Neural cell (in vitro differentiated cells): Measurements from ENCODE around the gene CACNA1E. TPM values are rescaled to one million over a fixed set of nuclear protein-coding genes. Genes with fewer than 3 reads are reported as not detected.

Source experiments
- H2AFZ ChIP-seq: fragments of 200-600, 300-800 bp; sonication (generic), shearing (Covaris generic); 2 replicates; pipeline ENCODE4 v1.6.0; 2014; ENCODE audit warnings: low read depth, mild to moderate bottlenecking, antibody characterized with exemption, low read length, moderate library complexity
- H3F3A ChIP-seq: fragments of 200-600 bp; shearing (Covaris generic); 2 replicates; pipeline ENCODE4 v1.6.1; 2016; ENCODE audit warnings: mild to moderate bottlenecking, moderate library complexity, mixed read lengths, antibody characterized with exemption, low read length; ENCODE audit not compliant: insufficient read depth, poor library complexity, severe bottlenecking
- H3K27ac ChIP-seq: fragments of 200-600, 300-800 bp; sonication (generic), shearing (Covaris generic); 2 replicates; pipeline ENCODE4 v1.5.1; 2014; ENCODE audit warnings: mild to moderate bottlenecking, low read length, moderate library complexity
- H3K27me3 ChIP-seq: fragments of 300-800, 200-600 bp; sonication (generic), shearing (Covaris generic); 2 replicates; pipeline ENCODE4 v1.6.0; 2014; ENCODE audit warnings: mild to moderate bottlenecking, low read depth, low read length, moderate library complexity; ENCODE audit not compliant: insufficient read depth
- H3K36me3 ChIP-seq: fragments of 300-800, 200-600 bp; sonication (generic), shearing (Covaris generic); 2 replicates; pipeline ENCODE4 v1.5.1; 2014; ENCODE audit warnings: mild to moderate bottlenecking, antibody characterized with exemption, low read length, moderate library complexity; ENCODE audit not compliant: insufficient read depth
- H3K4me2 ChIP-seq: fragments of 300-800, 200-600 bp; sonication (generic), shearing (Covaris generic); 2 replicates; pipeline ENCODE4 v1.6.0; 2014; ENCODE audit warnings: mild to moderate bottlenecking, low read length
- H3K4me3 ChIP-seq: fragments of 300-800, 200-600 bp; sonication (generic), shearing (Covaris generic); 2 replicates; pipeline ENCODE4 v1.5.1; 2014; ENCODE audit warnings: mild to moderate bottlenecking, low read length, moderate library complexity
- H3K79me2 ChIP-seq: fragments of 200-600 bp; shearing (Covaris generic); replicated peaks from 2 replicates; pipeline ENCODE4 v1.6.0; 2014; ENCODE audit warnings: mild to moderate bottlenecking, low read length, moderate library complexity; ENCODE audit not compliant: insufficient read depth
- H3K9ac ChIP-seq: fragments of 300-800, 200-600 bp; sonication (generic), shearing (Covaris generic); 2 replicates; pipeline ENCODE4 v1.6.1; 2016; ENCODE audit warnings: mild to moderate bottlenecking, low read length, mixed read lengths
- H3K9me2 ChIP-seq: fragments of 200-600 bp; shearing (Covaris generic); 2 replicates; pipeline ENCODE4 v1.6.1; 2016; ENCODE audit warnings: mild to moderate bottlenecking, low read length, mixed read lengths; ENCODE audit not compliant: insufficient read depth
- H3K9me3 ChIP-seq: fragments of 200-600, 300-800 bp; sonication (generic), shearing (Covaris generic); 2 replicates; pipeline ENCODE4 v1.6.1; 2016; ENCODE audit warnings: mild to moderate bottlenecking, mixed run types, low read length, moderate library complexity, mixed read lengths
- H4K20me1 ChIP-seq: fragments of 200-600 bp; shearing (Covaris generic); 2 replicates; pipeline ENCODE4 v1.6.1; 2016; ENCODE audit warnings: mild to moderate bottlenecking, mixed run types; ENCODE audit not compliant: insufficient read depth
- CTCF ChIP-seq: fragments of 450-650 bp; IDR thresholded peaks from 2 replicates; pipeline ENCODE4 v1.5.1; 2014; ENCODE audit warnings: antibody characterized with exemption, mild to moderate bottlenecking, moderate library complexity; ENCODE audit not compliant: poor library complexity, severe bottlenecking
- EP300 ChIP-seq: fragments of 450-650 bp; conservative IDR thresholded peaks from 2 replicates; pipeline ENCODE4 v1.6.1; 2014; ENCODE audit warnings: antibody characterized with exemption, mild to moderate bottlenecking, moderate library complexity; ENCODE audit not compliant: poor library complexity, severe bottlenecking
- EZH2 ChIP-seq: fragments of 200-600, 300-800 bp; shearing (Covaris generic), sonication (generic); IDR thresholded peaks from 2 replicates; pipeline ENCODE4 v1.6.1; 2014; ENCODE audit warnings: antibody characterized with exemption, low read length, borderline replicate concordance, mild to moderate bottlenecking; ENCODE audit not compliant: insufficient read depth, poor library complexity, severe bottlenecking
- MXI1 ChIP-seq: fragments of 450-650 bp; conservative IDR thresholded peaks from 2 replicates; pipeline ENCODE4 v1.6.1; 2014; ENCODE audit warnings: antibody characterized with exemption, mild to moderate bottlenecking; ENCODE audit not compliant: poor library complexity, severe bottlenecking
- POLR2AphosphoS5 ChIP-seq: IDR thresholded peaks from 2 replicates; pipeline ENCODE4 v1.6.1; 2012
- RAD21 ChIP-seq: fragments of 450-650 bp; conservative IDR thresholded peaks from 2 replicates; pipeline ENCODE4 v1.6.1; 2014; ENCODE audit warnings: antibody characterized with exemption, mild to moderate bottlenecking, moderate library complexity
- REST ChIP-seq: IDR thresholded peaks from 2 replicates; pipeline ENCODE4 v1.6.1; 2012; ENCODE audit warnings: borderline replicate concordance
- SMC3 ChIP-seq: fragments of 450-650 bp; conservative IDR thresholded peaks from 2 replicates; pipeline ENCODE4 v1.6.1; 2014; ENCODE audit warnings: antibody characterized with exemption, mild to moderate bottlenecking, moderate library complexity; ENCODE audit not compliant: poor library complexity
- TAF1 ChIP-seq: IDR thresholded peaks from 2 replicates; pipeline ENCODE4 v1.6.1; 2012; ENCODE audit warnings: low read depth
- polyA plus RNA-seq: library from polyadenylated mRNA; depleted of rRNA; stranded (reverse); fragments of >200 nt; gene quantifications from 2 replicates; pipeline ENCODE4 v1.2.3, GENCODE V29; 2014

CACNA1E gene
- polyA plus RNA-seq, 1 donor from 2014 or later: 29.5 TPM

GRCh38 chr1:181493885-181494284, 10.6 kb downstream of the CACNA1E start:
- TF ChIP-seq EZH2 (no peak), POLR2AphosphoS5 (no peak), TAF1 (no peak), RAD21 (no peak), CTCF (no peak), SMC3 (no peak)
- no peak overlapping the region for H3K9ac ChIP-seq
- no peaks in the 10 kb centered on the region for H3K27me3 ChIP-seq
- H3K9me3 ChIP-seq: no peaks in the 10 kb centered on the region
- H4K20me1 ChIP-seq: no peaks in the 10 kb centered on the region
- H3K4me3 ChIP-seq: no peak overlapping the region
- H3K36me3 ChIP-seq: peaks cover 4% of the 10 kb centered on the region
- no peak overlapping the region for H3K27ac ChIP-seq
- H3F3A ChIP-seq: no peaks in the 10 kb centered on the region
- H2AFZ ChIP-seq: no peak overlapping the region
- no peaks in the 10 kb centered on the region for H3K79me2 ChIP-seq
- H3K9me2 ChIP-seq: no peaks in the 10 kb centered on the region
- no peak overlapping the region for H3K4me2 ChIP-seq

- Histone ChIP-seq H3K4me3 (no peak overlapping the region), H2AFZ (no peak overlapping the region), H3K36me3 (peaks cover 4% of the 10 kb centered on the region), H3K4me2 (no peak overlapping the region), H3K27me3 (no peaks in the 10 kb centered on the region), H4K20me1 (no peaks in the 10 kb centered on the region), H3K27ac (no peak overlapping the region), H3K9me3 (no peaks in the 10 kb centered on the region), H3K9ac (no peak overlapping the region), H3K9me2 (no peaks in the 10 kb centered on the region), H3K79me2 (no peaks in the 10 kb centered on the region), H3F3A (no peaks in the 10 kb centered on the region)
- TF ChIP-seq CTCF: no peak
- TF ChIP-seq RAD21: no peak
- TF ChIP-seq POLR2AphosphoS5: no peak
- no peak for TF ChIP-seq REST
- TF ChIP-seq EZH2: no peak
- no peak for TF ChIP-seq MXI1
- no peak for TF ChIP-seq EP300
- TF ChIP-seq TAF1: no peak
- no peak for TF ChIP-seq SMC3
These were observed 13.4 kb downstream of the CACNA1E start for GRCh38 chr1:181496759-181497158.
